ENCODE measurements around the gene AXL. TPM values are rescaled to one million over a fixed set of nuclear protein-coding genes. Genes with fewer than 3 reads are reported as not detected.

Gene AXL
- total and polyA plus RNA-seq, 9 of the 15 experiments (the other 6 are each of a cell fraction or from before 2014, with no cell fraction given): 0.80 to 6.6 (median 1.6) TPM

GRCh38 chr19:41310033-41310831 is 91.2 kb downstream of the AXL start, which contains the start of gene CCDC97 (continued):
- TF ChIP-seq VEZF1 (CRISPR knock-in tag; IDR thresholded peaks at IDR 0.05) (peak; percentile 93), FOXO4 (CRISPR knock-in tag; IDR thresholded peaks at IDR 0.05) (no peak), NRF1 (conservative IDR thresholded peaks at IDR 0.05 in 1 of 2, IDR thresholded peaks at IDR 0.05 in 1 of 2) (peak; percentile 96 to 97), BHLHE40 (IDR thresholded peaks at IDR 0.05; ENCODE audit: low read length) (peak; percentile 90), HMGN3 (IDR thresholded peaks at IDR 0.05; ENCODE audit: borderline replicate concordance, extremely low read depth, insufficient read length, low read depth, low read length) (peak; percentile 97), ZFPM2 (CRISPR knock-in tag; IDR thresholded peaks at IDR 0.05) (no peak; the same call in 1 of the 2 replicates), ZHX1 (conservative IDR thresholded peaks at IDR 0.05; ENCODE audit: low read length) (no peak; the same call in 1 of the 2 replicates), ZNF644 (tag; IDR thresholded peaks at IDR 0.05; ENCODE audit: low read depth) (no peak; the same call in 1 of the 2 replicates), MEIS2 (IDR thresholded peaks at IDR 0.05; ENCODE audit: partially characterized antibody) (peak; percentile 82), RFX7 (CRISPR knock-in tag; IDR thresholded peaks at IDR 0.05) (no peak), SIRT6 (IDR thresholded peaks at IDR 0.05; ENCODE audit: low read depth, low read length) (peak; percentile 36), ZNF511 (CRISPR knock-in tag; IDR thresholded peaks at IDR 0.05) (no peak), FOXP4 (CRISPR knock-in tag; IDR thresholded peaks at IDR 0.05; ENCODE audit: borderline replicate concordance) (no peak), RBM14 (IDR thresholded peaks at IDR 0.05; ENCODE audit: borderline replicate concordance, insufficient read depth, low read depth, low read length) (no peak), ZNF586 (CRISPR knock-in tag; conservative IDR thresholded peaks at IDR 0.05) (no peak)
